HepG2 (cell line): ENCODE data around the gene RBM46. TPM values are rescaled to one million over a fixed set of nuclear protein-coding genes. Genes with fewer than 3 reads are reported as not detected.

Source experiments
- ATAC-seq: fragments of 200-7000 bp; cut with Tn5 transposase; 3 replicates; pipeline ENCODE4 v1.9.1; 2020; ENCODE audit warnings: mild to moderate bottlenecking, moderate library complexity
- BruUV-seq: library from RNA; stranded (reverse); fragments of 400-500 nt; replicated peaks from 2 replicates; lab custom pipeline; 2021; lab: Mats Ljungman, UMichigan
- CTCF ChIA-PET: fragments of 300-600 bp; formaldehyde crosslinking; extraction: SDS; loops from one replicate; lab custom pipeline; 2021; ENCODE audit warnings: low total read pairs, inconsistent platforms, low intra/inter-chr PET ratio; lab: Yijun Ruan, JAX
- POLR2A ChIA-PET: fragments of 350-600 bp; sonication (Branson Sonifier 250); formaldehyde crosslinking; loops from one replicate; lab custom pipeline; 2020; ENCODE audit warnings: antibody characterized with exemption, inconsistent platforms; lab: Yijun Ruan, JAX
- DNase-seq: peaks from one replicate; pipeline ENCODE4 v3.0.0-alpha.2; 2015; ENCODE audit warnings: low spot score
- FAIRE-seq: peaks from 3 replicates; lab custom pipeline; 2011; peaks lifted over from hg19 to GRCh38; lab: Jason Lieb, UNC
- H2AFZ ChIP-seq: one replicate; pipeline ENCODE4 v1.6.1; 2011; ENCODE audit warnings: low read length, inconsistent platforms
- H3K27ac ChIP-seq: fragments of 300-600 bp; 3 replicates; pipeline ENCODE4 v1.8.0; 2011; ENCODE audit warnings: mixed run types, mild to moderate bottlenecking, mixed read lengths, low read length, inconsistent platforms; ENCODE audit not compliant: insufficient read depth; ENCODE audit errors: extremely low read length
- H3K27me3 ChIP-seq, 2 experiments: fragments of 200-600 bp in 1 of 2; 2 replicates in 1 of 2; 3 replicates in 1 of 2; pipeline versions ENCODE4 v1.6.0 to v1.8.0; 2011; ENCODE audit warnings: low read length in 2 of 2, mild to moderate bottlenecking in 2 of 2, moderate library complexity in 2 of 2, inconsistent platforms in 1 of 2; ENCODE audit not compliant: insufficient read depth in 2 of 2, control insufficient read depth in 1 of 2
- H3K36me3 ChIP-seq, 2 experiments: fragments of 200-600 bp in 1 of 2; replicated peaks in 1 of 2; 2 replicates in 1 of 2; 3 replicates in 1 of 2; pipeline versions ENCODE4 v1.5.1 to v1.8.0; 2011; ENCODE audit warnings: low read length in 2 of 2, inconsistent platforms in 1 of 2; ENCODE audit not compliant: insufficient read depth in 2 of 2, control insufficient read depth in 1 of 2
- H3K4me1 ChIP-seq: 2 replicates; pipeline ENCODE4 v1.5.1; 2012; ENCODE audit warnings: low read length, inconsistent platforms; ENCODE audit not compliant: insufficient read depth
- H3K4me2 ChIP-seq: 2 replicates; pipeline ENCODE4 v1.6.0; 2011; ENCODE audit warnings: low read depth, low read length, inconsistent platforms
- H3K4me3 ChIP-seq, 3 experiments: fragments of 200-600 bp in 1 of 3; sonication (generic), shearing (Covaris generic) in 1 of 3; replicated peaks in 1 of 3; 2 replicates each; pipeline ENCODE4 v1.5.1; 2011 to 2016; ENCODE audit warnings: low read length in 3 of 3, inconsistent platforms in 2 of 3, low read depth in 2 of 3, mild to moderate bottlenecking in 2 of 3, control low read depth in 1 of 3, mixed read lengths in 1 of 3; ENCODE audit not compliant: insufficient read depth in 1 of 3
- H3K79me2 ChIP-seq: one replicate; pipeline ENCODE4 v1.6.1; 2011; ENCODE audit warnings: low read length, inconsistent platforms; ENCODE audit not compliant: insufficient read depth
- H3K9ac ChIP-seq: 2 replicates; pipeline ENCODE4 v1.6.0; 2011; ENCODE audit warnings: mild to moderate bottlenecking, low read depth, low read length, inconsistent platforms; ENCODE audit not compliant: insufficient read depth
- H3K9me3 ChIP-seq: 2 replicates; pipeline ENCODE4 v1.5.1; 2012; ENCODE audit warnings: mild to moderate bottlenecking, low read length
- H4K20me1 ChIP-seq: 2 replicates; pipeline ENCODE4 v1.6.0; 2011; ENCODE audit warnings: inconsistent platforms, mild to moderate bottlenecking, low read length, moderate library complexity; ENCODE audit not compliant: insufficient read depth
- ATF7-NPFF ChIP-seq: sonication (generic); formaldehyde crosslinking; IDR thresholded peaks from 2 replicates; pipeline ENCODE4 v1.8.1; 2023; ENCODE audit warnings: mild to moderate bottlenecking, low read depth, missing genetic modification reagents, moderate library complexity
- DMTF1 ChIP-seq: sonication (generic); formaldehyde crosslinking; IDR thresholded peaks from 2 replicates; pipeline ENCODE4 v1.4.0; 2020; ENCODE audit warnings: mild to moderate bottlenecking, missing genetic modification reagents
- MXD1 ChIP-seq: sonication (generic); formaldehyde crosslinking; IDR thresholded peaks from 2 replicates; pipeline ENCODE4 v1.4.0; 2020; ENCODE audit warnings: mild to moderate bottlenecking, missing genetic modification reagents
- NFYB ChIP-seq: sonication (generic); formaldehyde crosslinking; IDR thresholded peaks from 2 replicates; pipeline ENCODE4 v1.4.0; 2020; ENCODE audit warnings: missing genetic modification reagents
- NRL ChIP-seq: sonication (generic); formaldehyde crosslinking; IDR thresholded peaks from 2 replicates; pipeline ENCODE4 v1.5.0; 2020; ENCODE audit warnings: missing genetic modification reagents, mild to moderate bottlenecking, moderate library complexity, borderline replicate concordance
- PBX2 ChIP-seq: IDR thresholded peaks from 2 replicates; pipeline ENCODE4 v1.6.1; 2016; ENCODE audit warnings: control low read depth
- PHF21A ChIP-seq: sonication (generic); formaldehyde crosslinking; IDR thresholded peaks from 2 replicates; pipeline ENCODE4 v1.5.0; 2020; ENCODE audit warnings: mild to moderate bottlenecking, missing genetic modification reagents
- PITX1 ChIP-seq: sonication (generic); formaldehyde crosslinking; IDR thresholded peaks from 2 replicates; pipeline ENCODE4 v1.5.1; 2020; ENCODE audit warnings: mild to moderate bottlenecking, missing genetic modification reagents
- ZNF17 ChIP-seq: sonication (generic); formaldehyde crosslinking; IDR thresholded peaks from 2 replicates; pipeline ENCODE4 v1.5.0; 2020; ENCODE audit warnings: mild to moderate bottlenecking, missing genetic modification reagents
- ZNF607 ChIP-seq: sonication (generic); formaldehyde crosslinking; IDR thresholded peaks from 2 replicates; pipeline ENCODE4 v1.5.1; 2020; ENCODE audit warnings: missing genetic modification reagents, mild to moderate bottlenecking, borderline replicate concordance
- WGBS: methylation state at CpG from one replicate; pipeline ENCODE4 v1.1.6; 2017; ENCODE audit warnings: low lambda C conversion rate; 5-methylcytosine and 5-hydroxymethylcytosine counted together
- in situ Hi-C: cut with HindIII; loops from 2 replicates; pipeline ENCODE4 v1.10.0; 2017; ENCODE audit warnings: low pct_unique_long_range_greater_than_20kb; ENCODE audit not compliant: extremely low pct_ligation_motif_present
- intact Hi-C: fragments of 100-400 bp; cut with micrococcal nuclease; formaldehyde crosslinking; loops from one replicate; pipeline ENCODE4 v1.10.0; 2022; ENCODE audit not compliant: unreplicated experiment
- polyA plus RNA-seq, 8 experiments: library from polyadenylated mRNA; depleted of rRNA in 3 of 8; stranded (reverse) in 7 of 8; unstranded in 1 of 8; fragments of >200 nt; fragmentation: Illumina TruSeq in 4 of 8; extraction: Trizol in 4 of 8; gene quantifications; 2 replicates each; pipeline versions ENCODE4 v1.2.1 to v1.2.3, GENCODE V29; 2011 to 2016; ENCODE audit warnings: low read depth in 4 of 8, missing spikeins in 1 of 8, mixed read lengths in 1 of 8; ENCODE audit not compliant: insufficient read depth in 1 of 8
- total RNA-seq, 5 experiments: library from RNA; depleted of rRNA; stranded (reverse); fragments of >200 nt; fragmentation: Illumina TruSeq; extraction: Trizol; gene quantifications; 2 replicates each; pipeline ENCODE4 v1.2.3, GENCODE V29; 2016; ENCODE audit warnings: low read depth in 1 of 5

Gene RBM46
- total and polyA plus RNA-seq, 2 of the 13 experiments (the other 11 are each of a cell fraction or from before 2014, with no cell fraction given) = not detected

GRCh38 chr4:154740462-154740861 lies 40.6 kb upstream of the RBM46 start:
- WGBS = 76% methylated on average over 5 of the region's 24 CpGs
- H3K4me2 ChIP-seq = no peak overlapping the region

More at GRCh38 chr4:154740462-154740861, 40.6 kb upstream of the RBM46 start:
- Histone ChIP-seq H3K4me1 (no peaks in the 10 kb centered on the region), H3K27ac (no peak overlapping the region), H3K9ac (no peak overlapping the region), H3K79me2 (no peaks in the 10 kb centered on the region), H2AFZ (no peak overlapping the region), H3K9me3 (no peaks in the 10 kb centered on the region), H3K27me3 (peaks cover 3 to 12% of the 10 kb centered on the region in 2 experiments; a peak in 3 of 5 replicates), H3K36me3 (no peaks in the 10 kb centered on the region), H3K4me3 (no peak overlapping the region), H4K20me1 (no peaks in the 10 kb centered on the region)
- TF ChIP-seq PITX1 (no peak), ATF7-NPFF (no peak), ZNF17 (CRISPR knock-in tag) (no peak), ZNF607 (no peak), PBX2 (no peak), MXD1 (CRISPR knock-in tag) (no peak), NFYB (CRISPR knock-in tag) (no peak), PHF21A (CRISPR knock-in tag) (no peak), DMTF1 (no peak), NRL (CRISPR knock-in tag) (no peak)
- in situ Hi-C loops = no loop called here
- DNase-seq (no peak), ATAC-seq (no peak), FAIRE-seq (no peak)
- ChIA-PET POLR2A (no interaction called here), CTCF (no interaction called here)
- intact Hi-C loops = no loop called here
- no TSS peak for BruUV-seq
